Measurements from ENCODE around the gene TKTL1.

The TKTL1 gene

GRCh38 chrX:154378059-154378798, 82.6 kb downstream of the TKTL1 start:
- DNase-seq (ENCODE audit: low spot score) = peak; percentile 23

- DNase-seq (ENCODE audit: low spot score) = peak; percentile 96
Measured at GRCh38 chrX:154378799-154379568, 83.4 kb downstream of the TKTL1 start, which contains the start of gene EMD. Gene EMD, plus strand, starts transcription at chrX:154379295. Its CDS starts 190 bp downstream, at chrX:154379485.

- no peak for DNase-seq (ENCODE audit: low spot score)
Measured at GRCh38 chrX:154379569-154379951, 84.0 kb downstream of the TKTL1 start.

Data from pons (tissue), 1 donor.